T-helper 17 cell (primary cell): Measurements from ENCODE around the gene OOSP4B. TPM values are rescaled to one million over a fixed set of nuclear protein-coding genes. Genes with fewer than 3 reads are reported as not detected.
"Not testable (repeated sequence)": the region's sequence is repeated elsewhere in the genome, so short reads cannot be mapped to it uniquely, and the experiment has no call there.

Experiments
- ATAC-seq: fragments of 150-1000 bp; cut with Tn5 transposase; 2 replicates; pipeline ENCODE4 v1.10.0; 2021; ENCODE audit warnings: mild to moderate bottlenecking, moderate library complexity
- DNase-seq, 3 donors: peaks; one replicate each; pipeline versions ENCODE4 v3.0.0 to v3.0.0-alpha.2; 2020 to 2021
- H3K9me3 ChIP-seq: one replicate; pipeline ENCODE4 v1.7.0; 2013; ENCODE audit warnings: low read length, mild to moderate bottlenecking; ENCODE audit not compliant: control insufficient read depth, poor library complexity, severe bottlenecking
- H3K27ac Mint-ChIP-seq: one replicate; pipeline ENCODE4 v1.8.0; 2022; ENCODE audit warnings: mild to moderate bottlenecking, moderate library complexity, mixed read lengths
- H3K27me3 Mint-ChIP-seq: one replicate; pipeline ENCODE4 v1.8.0; 2022; ENCODE audit warnings: mixed read lengths
- H3K36me3 Mint-ChIP-seq: one replicate; pipeline ENCODE4 v1.8.0; 2022; ENCODE audit warnings: low read depth, mixed read lengths
- H3K4me1 Mint-ChIP-seq: one replicate; pipeline ENCODE4 v1.8.0; 2022; ENCODE audit warnings: mild to moderate bottlenecking, mixed read lengths
- H3K4me3 Mint-ChIP-seq: one replicate; pipeline ENCODE4 v1.8.0; 2022; ENCODE audit warnings: mild to moderate bottlenecking, moderate library complexity, mixed read lengths
- total RNA-seq, 4 donors: library from RNA in 2 of 4; stranded (reverse) in 2 of 4; gene quantifications; one replicate each; pipeline ENCODE4 v1.2.3 and lab custom pipeline; 2022 to 2026

The OOSP4B gene
- total RNA-seq, 2 donors from 2014 or later, result not detected

- no peaks in the 10 kb centered on the region for H3K9me3 ChIP-seq
- H3K27ac Mint-ChIP-seq, result no peak overlapping the region
- peaks cover 25% of the 10 kb centered on the region for H3K27me3 Mint-ChIP-seq
- H3K4me3 Mint-ChIP-seq, result no peak overlapping the region
- ATAC-seq, result no peak
- no peaks in the 10 kb centered on the region for H3K36me3 Mint-ChIP-seq
- no peak for DNase-seq
- no peaks in the 10 kb centered on the region for H3K4me1 Mint-ChIP-seq
Observed at GRCh38 chr11:60018058-60018457, 1.1 kb downstream of the OOSP4B start.

- H3K9me3 ChIP-seq, H3K4me3 Mint-ChIP-seq, DNase-seq, H3K36me3 Mint-ChIP-seq, H3K4me1 Mint-ChIP-seq, H3K27ac Mint-ChIP-seq, ATAC-seq: not testable (repeated sequence)
- peaks cover 18% of the 10 kb centered on the region for H3K27me3 Mint-ChIP-seq
Observed at GRCh38 chr11:60020376-60020775, 3.4 kb downstream of the OOSP4B start.

- ATAC-seq (no peak), DNase-seq (no peak)
- Mint-ChIP-seq H3K4me3 (no peak overlapping the region), H3K27ac (no peak overlapping the region), H3K27me3 (peaks cover 19% of the 10 kb centered on the region), H3K4me1 (no peaks in the 10 kb centered on the region), H3K36me3 (no peaks in the 10 kb centered on the region)
- no peaks in the 10 kb centered on the region for H3K9me3 ChIP-seq
Observed at GRCh38 chr11:60029015-60029632, 12.1 kb downstream of the OOSP4B start.

GRCh38 chr11:60040109-60040508, 23.1 kb downstream of the OOSP4B start, which contains the start of gene OOSP2:
Gene OOSP2, plus strand, starts transcription at chr11:60040409. Its CDS starts 51 bp downstream, at chr11:60040460.
- Mint-ChIP-seq H3K27me3 (peaks cover 21% of the 10 kb centered on the region), H3K4me3 (no peak within 1 kb of the TSS), H3K4me1 (peaks cover 2% of the 10 kb centered on the region), H3K27ac (no peak within 1 kb of the TSS), H3K36me3 (no peaks in the 10 kb centered on the region)
- DNase-seq (no peak), ATAC-seq (no peak)
- H3K9me3 ChIP-seq, result no peaks in the 10 kb centered on the region

GRCh38 chr11:60050422-60050821, 33.4 kb downstream of the OOSP4B start:
- DNase-seq, H3K4me3 Mint-ChIP-seq, H3K4me1 Mint-ChIP-seq, H3K27me3 Mint-ChIP-seq, H3K9me3 ChIP-seq, ATAC-seq, H3K27ac Mint-ChIP-seq, H3K36me3 Mint-ChIP-seq: not testable (repeated sequence)

GRCh38 chr11:60050839-60051238, 33.9 kb downstream of the OOSP4B start:
- not testable (repeated sequence) for DNase-seq, H3K4me1 Mint-ChIP-seq, H3K4me3 Mint-ChIP-seq, H3K27me3 Mint-ChIP-seq, H3K27ac Mint-ChIP-seq, ATAC-seq, H3K36me3 Mint-ChIP-seq, H3K9me3 ChIP-seq

- DNase-seq, result no peak
- ATAC-seq, result no peak
- Mint-ChIP-seq H3K4me3 (no peak within 1 kb of the TSS), H3K27me3 (peaks cover 17% of the 10 kb centered on the region), H3K36me3 (no peaks in the 10 kb centered on the region), H3K27ac (no peak within 1 kb of the TSS), H3K4me1 (no peaks in the 10 kb centered on the region)
- no peaks in the 10 kb centered on the region for H3K9me3 ChIP-seq
Observed at GRCh38 chr11:60056349-60056969, 39.5 kb downstream of the OOSP4B start, which contains the start of gene MS4A3. Gene MS4A3, plus strand, starts transcription at chr11:60056665. Its CDS starts 4,496 bp downstream, at chr11:60061161.

GRCh38 chr11:60059052-60059451, 42.1 kb downstream of the OOSP4B start:
- no peaks in the 10 kb centered on the region for H3K9me3 ChIP-seq
- ATAC-seq (no peak), DNase-seq (no peak)
- Mint-ChIP-seq H3K27me3 (peaks cover 17% of the 10 kb centered on the region), H3K36me3 (no peaks in the 10 kb centered on the region), H3K4me1 (peaks cover 2% of the 10 kb centered on the region), H3K4me3 (no peak overlapping the region), H3K27ac (no peak overlapping the region)

GRCh38 chr11:60059521-60060240, 42.7 kb downstream of the OOSP4B start:
- Mint-ChIP-seq H3K4me3 (no peak overlapping the region), H3K27ac (no peak overlapping the region), H3K36me3 (no peaks in the 10 kb centered on the region), H3K27me3 (peaks cover 17% of the 10 kb centered on the region), H3K4me1 (peaks cover 2% of the 10 kb centered on the region)
- ATAC-seq (no peak), DNase-seq (no peak)
- no peaks in the 10 kb centered on the region for H3K9me3 ChIP-seq

GRCh38 chr11:60064111-60064510, 47.1 kb downstream of the OOSP4B start:
- H3K27ac Mint-ChIP-seq, result no peak overlapping the region
- H3K27me3 Mint-ChIP-seq, result no peaks in the 10 kb centered on the region
- no peaks in the 10 kb centered on the region for H3K9me3 ChIP-seq
- DNase-seq, result no peak
- H3K4me3 Mint-ChIP-seq, result no peak overlapping the region
- no peak for ATAC-seq
- peaks cover 2% of the 10 kb centered on the region for H3K4me1 Mint-ChIP-seq
- no peaks in the 10 kb centered on the region for H3K36me3 Mint-ChIP-seq

- no peaks in the 10 kb centered on the region for H3K36me3 Mint-ChIP-seq
- no peak overlapping the region for H3K27ac Mint-ChIP-seq
- H3K4me3 Mint-ChIP-seq, result no peak overlapping the region
- H3K27me3 Mint-ChIP-seq, result peaks cover 5% of the 10 kb centered on the region
- ATAC-seq (no peak), DNase-seq (no peak)
- peaks cover 2% of the 10 kb centered on the region for H3K4me1 Mint-ChIP-seq
- no peaks in the 10 kb centered on the region for H3K9me3 ChIP-seq
Observed at GRCh38 chr11:60065801-60066200, 48.8 kb downstream of the OOSP4B start.

GRCh38 chr11:60069450-60069849, 52.5 kb downstream of the OOSP4B start:
- no peaks in the 10 kb centered on the region for H3K36me3 Mint-ChIP-seq
- H3K4me3 Mint-ChIP-seq, result no peak overlapping the region
- H3K4me1 Mint-ChIP-seq, result no peaks in the 10 kb centered on the region
- H3K27ac Mint-ChIP-seq, result no peak overlapping the region
- peaks cover 11% of the 10 kb centered on the region for H3K27me3 Mint-ChIP-seq
- H3K9me3 ChIP-seq, result no peaks in the 10 kb centered on the region
- DNase-seq, result no peak
- no peak for ATAC-seq

GRCh38 chr11:60071644-60072043, 54.7 kb downstream of the OOSP4B start:
- H3K9me3 ChIP-seq, H3K36me3 Mint-ChIP-seq, ATAC-seq, H3K27ac Mint-ChIP-seq, H3K4me1 Mint-ChIP-seq, H3K4me3 Mint-ChIP-seq, DNase-seq: not testable (repeated sequence)
- peaks cover 11% of the 10 kb centered on the region for H3K27me3 Mint-ChIP-seq
